Endodermal cell (in vitro differentiated cells): Measurements from ENCODE around the gene SIRT6. TPM values are rescaled to one million over a fixed set of nuclear protein-coding genes. Genes with fewer than 3 reads are reported as not detected.
"Not testable (repeated sequence)": the region's sequence is repeated elsewhere in the genome, so short reads cannot be mapped to it uniquely, and the experiment has no call there.

Experiments used
- DNase-seq: peaks from one replicate; pipeline ENCODE4 v3.0.0-alpha.2; 2017
- H3K27ac ChIP-seq: 2 replicates; pipeline ENCODE4 v1.5.1; 2013; ENCODE audit warnings: mild to moderate bottlenecking, low read depth, low read length, moderate library complexity
- H3K27me3 ChIP-seq: 2 replicates; pipeline ENCODE4 v1.6.1; 2013; ENCODE audit warnings: mild to moderate bottlenecking, low read length, moderate library complexity; ENCODE audit not compliant: insufficient read depth, control insufficient read depth, poor library complexity, severe bottlenecking
- H3K36me3 ChIP-seq: 2 replicates; pipeline ENCODE4 v1.7.0; 2013; ENCODE audit warnings: mild to moderate bottlenecking, low read length, moderate library complexity; ENCODE audit not compliant: control insufficient read depth, insufficient read depth
- H3K4me1 ChIP-seq: one replicate; pipeline ENCODE4 v1.7.0; 2013; ENCODE audit warnings: low read length; ENCODE audit not compliant: control insufficient read depth, insufficient read depth
- H3K4me3 ChIP-seq: 2 replicates; pipeline ENCODE4 v1.5.1; 2013; ENCODE audit warnings: mild to moderate bottlenecking, low read length, moderate library complexity
- H3K9ac ChIP-seq: 2 replicates; pipeline ENCODE4 v1.6.1; 2013; ENCODE audit warnings: mild to moderate bottlenecking, low read length, moderate library complexity; ENCODE audit not compliant: poor library complexity, severe bottlenecking; ENCODE audit errors: extremely low read depth
- H3K9me3 ChIP-seq: 2 replicates; pipeline ENCODE4 v1.6.1; 2013; ENCODE audit warnings: mild to moderate bottlenecking, low read length, moderate library complexity; ENCODE audit not compliant: control insufficient read depth
- H3K27ac Mint-ChIP-seq: 2 replicates; pipeline ENCODE4 v1.8.0; 2020; ENCODE audit warnings: mixed read lengths
- H3K27me3 Mint-ChIP-seq: 2 replicates; pipeline ENCODE4 v1.8.0; 2021; ENCODE audit warnings: mild to moderate bottlenecking, mixed read lengths; ENCODE audit not compliant: insufficient read depth
- H3K36me3 Mint-ChIP-seq: 2 replicates; pipeline ENCODE4 v1.8.0; 2020; ENCODE audit warnings: low read depth, mixed read lengths
- H3K4me1 Mint-ChIP-seq: 2 replicates; pipeline ENCODE4 v1.8.0; 2020; ENCODE audit warnings: mixed read lengths
- H3K4me3 Mint-ChIP-seq: 2 replicates; pipeline ENCODE4 v1.8.0; 2020; ENCODE audit warnings: mild to moderate bottlenecking, moderate library complexity, mixed read lengths
- H3K9me3 Mint-ChIP-seq: 2 replicates; pipeline ENCODE4 v1.8.0; 2020; ENCODE audit warnings: mild to moderate bottlenecking, mixed read lengths
- CTCF ChIP-seq: fragments of 200-600 bp; sonication (generic); conservative IDR thresholded peaks from 2 replicates; pipeline ENCODE4 v1.5.0; 2021; ENCODE audit warnings: antibody characterized with exemption, mild to moderate bottlenecking
- WGBS, 2 experiments: methylation state at CpG; one replicate each; pipeline versions ENCODE4 v1.1.5 to v1.1.7; 2013; ENCODE audit warnings: missing lambda C conversion rate in 2 of 2, mixed read lengths in 1 of 2; ENCODE audit not compliant: insufficient coverage in 1 of 2, insufficient read length in 1 of 2; 5-methylcytosine and 5-hydroxymethylcytosine counted together
- total RNA-seq, 2 donors: library from RNA; stranded (reverse); fragmentation: NEBNext Ultra II Directional in 1 of 2; extraction: Animal tissue kit (Norgen Biotek cat#: 25700) in 1 of 2; gene quantifications; 2 replicates in 1 of 2; 3 replicates in 1 of 2; pipeline ENCODE4 v1.2.1, GENCODE V29; 2021

SIRT6 gene
- total RNA-seq, 2 donors from 2014 or later: 22.1 to 29.1 TPM

DNA sequence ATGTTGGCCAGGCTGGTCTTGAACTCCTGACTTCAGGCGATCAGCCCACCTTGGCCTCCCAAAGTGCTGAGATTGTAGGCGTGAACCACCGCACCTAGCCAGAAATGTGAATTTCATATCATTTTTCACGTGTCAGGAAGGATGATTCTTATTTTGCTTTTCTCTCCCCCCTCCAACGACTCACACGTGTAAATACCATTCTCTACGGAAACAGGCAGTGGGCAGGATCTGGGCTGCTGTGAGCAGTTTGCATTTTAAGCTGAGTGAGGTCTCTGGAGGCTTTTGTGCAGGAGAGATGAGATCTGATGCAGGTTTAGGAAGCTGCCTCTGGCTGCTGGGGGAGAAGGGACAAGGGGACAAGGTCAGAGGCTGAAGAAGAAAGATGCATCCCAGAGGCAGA is 12.0 kb upstream of the SIRT6 start:
- 64 to 94% methylated on average over 4 to 7 of the region's 7 CpGs for WGBS, 2 experiments
- no peak overlapping the region for H3K9ac ChIP-seq

DNA sequence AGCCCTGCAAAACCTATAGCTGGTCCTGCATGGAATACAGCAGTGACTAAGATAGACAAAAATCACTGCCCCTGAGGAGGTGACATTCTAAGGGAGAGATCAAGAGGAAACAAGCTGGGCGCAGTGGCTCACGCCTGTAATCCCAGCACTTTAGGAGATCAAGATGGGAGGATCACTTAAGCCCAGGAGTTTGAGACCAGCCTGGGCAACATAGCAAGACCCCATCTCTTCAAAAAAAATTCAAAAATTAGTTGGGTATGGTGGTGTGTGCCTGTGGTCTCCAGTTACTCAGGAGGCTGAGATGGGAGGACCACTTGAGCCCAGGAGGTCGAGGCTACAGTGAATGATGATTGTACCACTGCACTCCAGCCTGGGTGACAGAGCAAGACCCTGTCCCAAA is 10.2 kb upstream of the SIRT6 start:
- not testable (repeated sequence) for H3K27ac Mint-ChIP-seq, H3K9ac ChIP-seq, DNase-seq, H3K4me3 Mint-ChIP-seq, H3K9me3 ChIP-seq, H3K4me1 ChIP-seq, H3K36me3 ChIP-seq, H3K36me3 Mint-ChIP-seq, H3K27ac ChIP-seq, H3K4me1 Mint-ChIP-seq, H3K27me3 ChIP-seq, H3K4me3 ChIP-seq, H3K9me3 Mint-ChIP-seq
- WGBS, 2 experiments: 89 to 100% methylated on average over 1 to 3 of the region's 3 CpGs
- H3K27me3 Mint-ChIP-seq: peaks cover 41% of the 10 kb centered on the region

More for the DNA sequence above, 12.0 kb upstream of the SIRT6 start:
- Histone ChIP-seq H3K27me3 (peaks cover 19% of the 10 kb centered on the region), H3K4me1 (no peaks in the 10 kb centered on the region), H3K4me3 (no peak overlapping the region), H3K27ac (no peak overlapping the region), H3K36me3 (no peaks in the 10 kb centered on the region), H3K9me3 (peaks cover 8% of the 10 kb centered on the region)
- no peak for TF ChIP-seq CTCF
- DNase-seq: no peak
- Mint-ChIP-seq H3K36me3 (no peaks in the 10 kb centered on the region), H3K9me3 (peaks cover 8% of the 10 kb centered on the region), H3K27me3 (peaks cover 55% of the 10 kb centered on the region), H3K4me1 (no peaks in the 10 kb centered on the region), H3K27ac (no peak overlapping the region), H3K4me3 (no peak overlapping the region)

GRCh38 chr19:4189641-4190040 is 7.3 kb upstream of the SIRT6 start:
- no peak overlapping the region for H3K4me3 ChIP-seq
- H3K4me3 Mint-ChIP-seq: no peak overlapping the region
- no peaks in the 10 kb centered on the region for H3K27me3 ChIP-seq
- H3K4me1 ChIP-seq: no peaks in the 10 kb centered on the region
- peaks cover 20% of the 10 kb centered on the region for H3K27me3 Mint-ChIP-seq
- no peaks in the 10 kb centered on the region for H3K9me3 Mint-ChIP-seq
- no peaks in the 10 kb centered on the region for H3K36me3 Mint-ChIP-seq
- no peak for DNase-seq
- no peaks in the 10 kb centered on the region for H3K36me3 ChIP-seq
- H3K9me3 ChIP-seq: no peaks in the 10 kb centered on the region
- TF ChIP-seq CTCF: no peak
- no peak overlapping the region for H3K27ac Mint-ChIP-seq
- WGBS, 2 experiments: 83 to 93% methylated on average over 3 to 5 of the region's 5 CpGs
- no peak overlapping the region for H3K27ac ChIP-seq
- no peak overlapping the region for H3K9ac ChIP-seq
- no peaks in the 10 kb centered on the region for H3K4me1 Mint-ChIP-seq
